Measurements from ENCODE around the gene SNTG2.

DNA sequence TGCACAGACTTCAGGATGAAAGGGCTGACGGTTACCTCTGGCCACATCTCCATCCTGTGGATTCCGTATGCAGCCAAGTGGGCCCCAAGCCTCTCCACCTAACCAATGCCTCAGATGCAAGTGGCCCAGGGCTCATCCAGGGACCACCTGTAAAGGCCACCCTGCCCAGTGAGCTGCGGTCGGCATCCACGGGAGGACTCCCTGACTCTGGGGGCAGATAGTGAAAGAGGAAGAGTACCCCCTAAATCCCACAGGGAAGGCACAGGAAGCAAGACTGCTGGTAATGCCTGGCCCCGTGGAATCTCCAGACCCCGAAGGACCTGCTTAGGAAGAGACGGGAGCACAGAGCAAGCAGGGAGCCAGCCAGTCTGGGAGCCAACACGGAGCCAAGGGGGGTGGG is 451.4 kb downstream of the SNTG2 start:
- TF ChIP-seq CTCF (IDR thresholded peaks at IDR 0.05), result no peak
- TF ChIP-seq POLR2A (IDR thresholded peaks at IDR 0.05; ENCODE audit: low read depth), result no peak
- TF ChIP-seq EP300 (IDR thresholded peaks at IDR 0.05), result no peak

All from esophagus muscularis mucosa (tissue), 4 donors.